ENCODE data around the gene ERICH6B.

The ERICH6B gene

GRCh38 chr13:45545686-45546409 is 69.7 kb downstream of the ERICH6B start:
- no peaks in the 10 kb centered on the region for H3K4me1 ChIP-seq (ENCODE audit: control insufficient read depth in 1 of 2, insufficient read depth in 2 of 2, low read length in 2 of 2)
- no peak overlapping the region for H3K27ac ChIP-seq (ENCODE audit: low read depth, low read length)
- H3K4me3 ChIP-seq (ENCODE audit: low read depth in 1 of 2, low read length in 2 of 2) = no peak overlapping the region
- no peak overlapping the region for H3K9ac ChIP-seq (ENCODE audit: low read depth in 1 of 2, low read length in 2 of 2)
- no peaks in the 10 kb centered on the region for H3K9me3 ChIP-seq (ENCODE audit: control insufficient read depth in 1 of 2, low read length in 2 of 2)
- peaks cover 3 to 9% of the 10 kb centered on the region in 2 donors for H3K27me3 ChIP-seq (ENCODE audit: control insufficient read depth in 1 of 2, insufficient read depth in 2 of 2, low read length in 2 of 2)
- no peaks in the 10 kb centered on the region for H3K36me3 ChIP-seq (ENCODE audit: control insufficient read depth in 1 of 2, insufficient read depth in 2 of 2, low read length in 2 of 2)

GRCh38 chr13:45544520-45544919 is 71.0 kb downstream of the ERICH6B start:
- no peak overlapping the region for H3K9ac ChIP-seq (ENCODE audit: low read depth in 1 of 2, low read length in 2 of 2)
- no peaks in the 10 kb centered on the region for H3K36me3 ChIP-seq (ENCODE audit: control insufficient read depth in 1 of 2, insufficient read depth in 2 of 2, low read length in 2 of 2)
- no peaks in the 10 kb centered on the region for H3K9me3 ChIP-seq (ENCODE audit: control insufficient read depth in 1 of 2, low read length in 2 of 2)
- peaks cover 3 to 9% of the 10 kb centered on the region in 2 donors for H3K27me3 ChIP-seq (ENCODE audit: control insufficient read depth in 1 of 2, insufficient read depth in 2 of 2, low read length in 2 of 2)
- H3K27ac ChIP-seq (ENCODE audit: low read depth, low read length) = no peak overlapping the region
- no peak overlapping the region for H3K4me3 ChIP-seq (ENCODE audit: low read depth in 1 of 2, low read length in 2 of 2)
- no peaks in the 10 kb centered on the region for H3K4me1 ChIP-seq (ENCODE audit: control insufficient read depth in 1 of 2, insufficient read depth in 2 of 2, low read length in 2 of 2)

DNA sequence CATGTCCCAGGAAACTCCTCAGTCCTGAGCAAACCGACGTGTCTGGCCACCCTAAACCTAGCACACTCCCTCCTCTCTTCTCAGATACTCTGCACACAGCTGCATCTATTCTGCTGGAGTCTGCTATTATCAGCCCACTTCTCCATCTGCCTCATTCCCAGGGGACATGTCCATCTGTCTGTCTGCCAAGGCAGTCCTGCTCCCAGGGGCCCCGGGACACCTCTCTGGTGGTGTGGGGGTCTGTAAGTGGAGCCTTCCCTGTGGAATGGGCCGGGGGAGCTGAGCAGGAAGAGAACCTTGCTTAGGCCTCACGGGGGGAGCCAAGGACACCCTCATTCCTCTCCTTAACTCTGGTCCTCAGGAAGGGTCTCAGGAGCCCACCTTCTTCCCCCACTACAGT is 72.7 kb downstream of the ERICH6B start:
- Histone ChIP-seq H3K4me3 (ENCODE audit: low read depth in 1 of 2, low read length in 2 of 2) (no peak overlapping the region), H3K9me3 (ENCODE audit: control insufficient read depth in 1 of 2, low read length in 2 of 2) (no peaks in the 10 kb centered on the region), H3K27me3 (ENCODE audit: control insufficient read depth in 1 of 2, insufficient read depth in 2 of 2, low read length in 2 of 2) (peaks cover 0 to 4% of the 10 kb centered on the region in 2 donors), H3K4me1 (ENCODE audit: control insufficient read depth in 1 of 2, insufficient read depth in 2 of 2, low read length in 2 of 2) (no peaks in the 10 kb centered on the region), H3K9ac (ENCODE audit: low read depth in 1 of 2, low read length in 2 of 2) (no peak overlapping the region), H3K27ac (ENCODE audit: low read depth, low read length) (no peak overlapping the region), H3K36me3 (ENCODE audit: control insufficient read depth in 1 of 2, insufficient read depth in 2 of 2, low read length in 2 of 2) (no peaks in the 10 kb centered on the region)

GRCh38 chr13:45542391-45542790 is 73.1 kb downstream of the ERICH6B start:
- Histone ChIP-seq H3K27ac (ENCODE audit: low read depth, low read length) (no peak overlapping the region), H3K9ac (ENCODE audit: low read depth in 1 of 2, low read length in 2 of 2) (no peak overlapping the region), H3K9me3 (ENCODE audit: control insufficient read depth in 1 of 2, low read length in 2 of 2) (no peaks in the 10 kb centered on the region), H3K4me3 (ENCODE audit: low read depth in 1 of 2, low read length in 2 of 2) (no peak overlapping the region), H3K27me3 (ENCODE audit: control insufficient read depth in 1 of 2, insufficient read depth in 2 of 2, low read length in 2 of 2) (no peaks in the 10 kb centered on the region), H3K4me1 (ENCODE audit: control insufficient read depth in 1 of 2, insufficient read depth in 2 of 2, low read length in 2 of 2) (no peaks in the 10 kb centered on the region), H3K36me3 (ENCODE audit: control insufficient read depth in 1 of 2, insufficient read depth in 2 of 2, low read length in 2 of 2) (no peaks in the 10 kb centered on the region)

GRCh38 chr13:45541806-45542205 is 73.7 kb downstream of the ERICH6B start:
- Histone ChIP-seq H3K27ac (ENCODE audit: low read depth, low read length) (no peak overlapping the region), H3K4me1 (ENCODE audit: control insufficient read depth in 1 of 2, insufficient read depth in 2 of 2, low read length in 2 of 2) (no peaks in the 10 kb centered on the region), H3K9ac (ENCODE audit: low read depth in 1 of 2, low read length in 2 of 2) (no peak overlapping the region), H3K9me3 (ENCODE audit: control insufficient read depth in 1 of 2, low read length in 2 of 2) (no peaks in the 10 kb centered on the region), H3K36me3 (ENCODE audit: control insufficient read depth in 1 of 2, insufficient read depth in 2 of 2, low read length in 2 of 2) (no peaks in the 10 kb centered on the region), H3K4me3 (ENCODE audit: low read depth in 1 of 2, low read length in 2 of 2) (no peak overlapping the region), H3K27me3 (ENCODE audit: control insufficient read depth in 1 of 2, insufficient read depth in 2 of 2, low read length in 2 of 2) (no peaks in the 10 kb centered on the region)

GRCh38 chr13:45540864-45541263 is 74.7 kb downstream of the ERICH6B start:
- Histone ChIP-seq H3K9me3 (ENCODE audit: control insufficient read depth in 1 of 2, low read length in 2 of 2) (no peaks in the 10 kb centered on the region), H3K4me1 (ENCODE audit: control insufficient read depth in 1 of 2, insufficient read depth in 2 of 2, low read length in 2 of 2) (no peaks in the 10 kb centered on the region), H3K27ac (ENCODE audit: low read depth, low read length) (no peak overlapping the region), H3K4me3 (ENCODE audit: low read depth in 1 of 2, low read length in 2 of 2) (no peak overlapping the region), H3K36me3 (ENCODE audit: control insufficient read depth in 1 of 2, insufficient read depth in 2 of 2, low read length in 2 of 2) (peaks cover 0 to 4% of the 10 kb centered on the region in 2 donors), H3K9ac (ENCODE audit: low read depth in 1 of 2, low read length in 2 of 2) (no peak overlapping the region), H3K27me3 (ENCODE audit: control insufficient read depth in 1 of 2, insufficient read depth in 2 of 2, low read length in 2 of 2) (no peaks in the 10 kb centered on the region)

DNA sequence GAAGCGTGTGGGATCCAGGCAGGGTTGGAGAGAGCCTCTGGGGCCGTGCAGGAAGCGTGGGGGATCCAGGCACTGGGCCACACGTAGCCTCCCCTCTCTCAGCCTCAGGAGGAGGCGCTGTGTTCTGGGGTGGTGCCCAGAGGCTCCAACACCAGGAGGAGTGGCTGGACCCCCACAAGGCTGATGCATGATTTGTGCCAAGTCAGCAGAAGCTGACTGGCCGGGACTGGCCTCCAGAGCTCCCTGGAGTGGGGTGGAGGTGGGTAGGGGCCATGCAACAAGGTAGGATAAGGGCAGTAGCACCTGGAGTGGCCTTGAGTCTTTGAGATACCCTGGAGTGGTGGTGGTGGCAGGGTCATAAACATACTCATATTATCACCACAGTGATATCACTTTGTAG is 75.3 kb downstream of the ERICH6B start:
- H3K9me3 ChIP-seq (ENCODE audit: control insufficient read depth in 1 of 2, low read length in 2 of 2) = no peaks in the 10 kb centered on the region
- peaks cover 5 to 11% of the 10 kb centered on the region in 2 donors for H3K36me3 ChIP-seq (ENCODE audit: control insufficient read depth in 1 of 2, insufficient read depth in 2 of 2, low read length in 2 of 2)
- H3K4me1 ChIP-seq (ENCODE audit: control insufficient read depth in 1 of 2, insufficient read depth in 2 of 2, low read length in 2 of 2) = no peaks in the 10 kb centered on the region
- no peaks in the 10 kb centered on the region for H3K27me3 ChIP-seq (ENCODE audit: control insufficient read depth in 1 of 2, insufficient read depth in 2 of 2, low read length in 2 of 2)
- no peak overlapping the region for H3K9ac ChIP-seq (ENCODE audit: low read depth in 1 of 2, low read length in 2 of 2)
- H3K27ac ChIP-seq (ENCODE audit: low read depth, low read length) = no peak overlapping the region
- no peak overlapping the region for H3K4me3 ChIP-seq (ENCODE audit: low read depth in 1 of 2, low read length in 2 of 2)

GRCh38 chr13:45538382-45538781 is 77.2 kb downstream of the ERICH6B start:
- Histone ChIP-seq H3K36me3 (ENCODE audit: control insufficient read depth in 1 of 2, insufficient read depth in 2 of 2, low read length in 2 of 2) (peaks cover 22 to 28% of the 10 kb centered on the region in 2 donors), H3K9me3 (ENCODE audit: control insufficient read depth in 1 of 2, low read length in 2 of 2) (no peaks in the 10 kb centered on the region), H3K4me3 (ENCODE audit: low read depth in 1 of 2, low read length in 2 of 2) (no peak overlapping the region), H3K4me1 (ENCODE audit: control insufficient read depth in 1 of 2, insufficient read depth in 2 of 2, low read length in 2 of 2) (no peaks in the 10 kb centered on the region), H3K27ac (ENCODE audit: low read depth, low read length) (no peak overlapping the region), H3K9ac (ENCODE audit: low read depth in 1 of 2, low read length in 2 of 2) (no peak overlapping the region), H3K27me3 (ENCODE audit: control insufficient read depth in 1 of 2, insufficient read depth in 2 of 2, low read length in 2 of 2) (no peaks in the 10 kb centered on the region)

GRCh38 chr13:45537516-45537915 is 78.0 kb downstream of the ERICH6B start:
- Histone ChIP-seq H3K27ac (ENCODE audit: low read depth, low read length) (no peak overlapping the region), H3K4me3 (ENCODE audit: low read depth in 1 of 2, low read length in 2 of 2) (no peak overlapping the region), H3K36me3 (ENCODE audit: control insufficient read depth in 1 of 2, insufficient read depth in 2 of 2, low read length in 2 of 2) (peaks cover 23 to 35% of the 10 kb centered on the region in 2 donors), H3K27me3 (ENCODE audit: control insufficient read depth in 1 of 2, insufficient read depth in 2 of 2, low read length in 2 of 2) (no peaks in the 10 kb centered on the region), H3K4me1 (ENCODE audit: control insufficient read depth in 1 of 2, insufficient read depth in 2 of 2, low read length in 2 of 2) (no peaks in the 10 kb centered on the region), H3K9ac (ENCODE audit: low read depth in 1 of 2, low read length in 2 of 2) (no peak overlapping the region), H3K9me3 (ENCODE audit: control insufficient read depth in 1 of 2, low read length in 2 of 2) (no peaks in the 10 kb centered on the region)

- Histone ChIP-seq H3K4me1 (ENCODE audit: control insufficient read depth in 1 of 2, insufficient read depth in 2 of 2, low read length in 2 of 2) (no peaks in the 10 kb centered on the region), H3K27me3 (ENCODE audit: control insufficient read depth in 1 of 2, insufficient read depth in 2 of 2, low read length in 2 of 2) (no peaks in the 10 kb centered on the region), H3K27ac (ENCODE audit: low read depth, low read length) (no peak overlapping the region), H3K9me3 (ENCODE audit: control insufficient read depth in 1 of 2, low read length in 2 of 2) (no peaks in the 10 kb centered on the region), H3K4me3 (ENCODE audit: low read depth in 1 of 2, low read length in 2 of 2) (no peak overlapping the region), H3K9ac (ENCODE audit: low read depth in 1 of 2, low read length in 2 of 2) (no peak overlapping the region), H3K36me3 (ENCODE audit: control insufficient read depth in 1 of 2, insufficient read depth in 2 of 2, low read length in 2 of 2) (peaks cover 26 to 45% of the 10 kb centered on the region in 2 donors)
Observed at GRCh38 chr13:45536224-45536623, 79.3 kb downstream of the ERICH6B start.
